GM13976 (cell line): ENCODE data around the gene PBX3.

ENCODE experiments used
- DNase-seq: peaks from one replicate; pipeline ENCODE4 v3.0.0; 2012; ENCODE audit warnings: low spot score
- in situ Hi-C: fragments of 300-500 bp; cut with MboI; formaldehyde crosslinking; loops from one replicate; pipeline ENCODE4 v1.12.0; 2022; ENCODE audit warnings: low sequenced_read_pairs, mixed read lengths, inconsistent platforms; ENCODE audit not compliant: unreplicated experiment
- TF ChIP-seq, protein P1 (sequence below): IDR thresholded peaks from 2 replicates; pipeline ENCODE4 v1.5.1; 2012; ENCODE audit warnings: borderline replicate concordance, mild to moderate bottlenecking; ENCODE audit not compliant: insufficient read depth; ENCODE audit errors: extremely low read depth, missing control alignments, control extremely low read depth

Gene PBX3

DNA sequence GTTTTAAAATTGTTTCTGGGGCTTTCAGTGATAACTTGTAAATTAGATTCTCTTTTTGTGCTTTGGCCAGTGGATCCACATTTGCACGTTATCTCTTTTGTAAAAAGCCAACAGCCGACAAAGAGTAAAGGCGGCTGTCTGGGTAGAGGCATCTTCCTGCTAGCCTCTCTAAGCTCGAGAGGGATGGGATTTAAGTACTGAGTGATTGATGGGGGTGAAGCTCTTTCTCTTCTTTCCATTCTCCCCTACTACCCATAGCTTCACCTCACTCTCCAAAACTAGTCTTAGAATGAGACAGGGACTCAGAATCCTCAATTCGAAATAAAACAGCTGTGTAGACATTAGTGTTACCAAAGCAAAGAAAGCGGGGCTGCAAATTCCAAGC lies 3.4 kb downstream of the PBX3 start:
- in situ Hi-C loops: loop anchor here (10.0 kb wide), 1 partner anchor 106 kb away; no protein-coding TSS in a partner anchor
- TF ChIP-seq, protein P1, sequence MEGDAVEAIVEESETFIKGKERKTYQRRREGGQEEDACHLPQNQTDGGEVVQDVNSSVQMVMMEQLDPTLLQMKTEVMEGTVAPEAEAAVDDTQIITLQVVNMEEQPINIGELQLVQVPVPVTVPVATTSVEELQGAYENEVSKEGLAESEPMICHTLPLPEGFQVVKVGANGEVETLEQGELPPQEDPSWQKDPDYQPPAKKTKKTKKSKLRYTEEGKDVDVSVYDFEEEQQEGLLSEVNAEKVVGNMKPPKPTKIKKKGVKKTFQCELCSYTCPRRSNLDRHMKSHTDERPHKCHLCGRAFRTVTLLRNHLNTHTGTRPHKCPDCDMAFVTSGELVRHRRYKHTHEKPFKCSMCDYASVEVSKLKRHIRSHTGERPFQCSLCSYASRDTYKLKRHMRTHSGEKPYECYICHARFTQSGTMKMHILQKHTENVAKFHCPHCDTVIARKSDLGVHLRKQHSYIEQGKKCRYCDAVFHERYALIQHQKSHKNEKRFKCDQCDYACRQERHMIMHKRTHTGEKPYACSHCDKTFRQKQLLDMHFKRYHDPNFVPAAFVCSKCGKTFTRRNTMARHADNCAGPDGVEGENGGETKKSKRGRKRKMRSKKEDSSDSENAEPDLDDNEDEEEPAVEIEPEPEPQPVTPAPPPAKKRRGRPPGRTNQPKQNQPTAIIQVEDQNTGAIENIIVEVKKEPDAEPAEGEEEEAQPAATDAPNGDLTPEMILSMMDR: no peak
- DNase-seq: no peak

DNA sequence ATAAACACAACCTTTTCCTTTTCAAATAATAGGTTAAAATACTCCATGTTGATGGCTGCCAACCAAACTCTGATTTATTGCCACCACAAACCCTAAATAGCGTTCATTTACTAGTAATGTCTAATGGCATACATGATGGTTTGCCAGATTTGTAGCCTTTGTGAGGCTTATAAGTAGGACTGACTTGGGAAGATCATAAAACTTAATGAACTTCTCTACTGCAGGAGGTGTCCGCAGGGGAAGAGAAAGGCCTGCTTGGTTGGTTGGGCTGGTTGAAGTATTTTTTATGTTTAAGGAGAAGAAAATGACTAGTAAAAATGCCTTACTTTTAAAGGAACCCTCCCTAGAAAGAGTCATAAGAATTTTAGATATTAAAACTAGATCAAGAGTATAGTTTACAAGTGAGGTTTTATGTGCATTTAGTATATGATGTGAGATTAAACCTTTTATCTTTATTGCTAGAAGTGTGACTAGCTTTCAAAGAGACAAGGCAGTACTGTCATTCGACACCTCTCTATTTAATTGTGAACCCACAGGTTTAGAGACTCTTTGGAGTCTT lies 5.0 kb downstream of the PBX3 start:
- in situ Hi-C loops: loop anchor here (10.0 kb wide), 1 partner anchor 107 kb away; no protein-coding TSS in a partner anchor
- TF ChIP-seq, protein P1: no peak
- no peak for DNase-seq

DNA sequence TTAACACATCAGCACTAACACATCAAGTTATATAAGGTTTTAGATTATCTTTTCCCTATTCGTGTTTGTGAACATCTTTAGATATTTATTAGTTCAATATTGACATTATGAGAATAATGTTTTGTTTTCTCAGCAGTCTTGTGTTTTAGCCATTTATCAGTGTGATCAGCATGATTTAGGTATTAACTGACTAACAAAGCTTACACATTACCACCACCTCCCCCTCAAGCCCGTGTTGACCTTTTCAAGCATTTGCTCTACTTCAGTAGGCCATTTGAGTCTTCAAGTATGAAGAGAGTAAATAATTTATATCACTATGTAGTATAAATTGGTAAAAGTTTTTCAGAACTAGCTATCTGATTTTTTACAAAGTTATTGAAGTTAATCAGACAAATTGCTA lies 6.9 kb downstream of the PBX3 start:
- in situ Hi-C loops: loop anchor here (10.0 kb wide), 1 partner anchor 109 kb away; no protein-coding TSS in a partner anchor
- no peak for DNase-seq
- TF ChIP-seq, protein P1: no peak

DNA sequence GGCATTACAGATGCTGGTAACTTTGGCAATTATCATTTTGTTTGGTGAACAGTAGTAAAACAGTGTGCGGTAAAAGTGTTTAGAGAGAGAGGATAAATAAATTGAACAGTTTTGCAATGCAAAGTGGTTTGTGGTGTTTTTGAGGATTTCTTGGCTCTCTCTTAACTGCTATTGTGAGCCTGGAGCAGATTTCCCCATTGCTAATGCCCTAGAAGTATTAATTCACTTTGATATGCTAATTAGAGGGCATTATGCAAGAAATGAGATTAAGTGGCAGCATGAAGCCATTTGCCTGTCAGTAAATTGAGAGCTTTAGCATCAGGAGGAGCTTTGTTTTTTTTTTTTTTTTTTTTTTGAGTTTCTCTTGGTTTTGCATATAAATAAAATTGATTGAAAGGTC lies 8.2 kb downstream of the PBX3 start:
- no peak for DNase-seq
- TF ChIP-seq, protein P1: no peak
- in situ Hi-C loops: loop anchor here (10.0 kb wide), 1 partner anchor 111 kb away; no protein-coding TSS in a partner anchor

DNA sequence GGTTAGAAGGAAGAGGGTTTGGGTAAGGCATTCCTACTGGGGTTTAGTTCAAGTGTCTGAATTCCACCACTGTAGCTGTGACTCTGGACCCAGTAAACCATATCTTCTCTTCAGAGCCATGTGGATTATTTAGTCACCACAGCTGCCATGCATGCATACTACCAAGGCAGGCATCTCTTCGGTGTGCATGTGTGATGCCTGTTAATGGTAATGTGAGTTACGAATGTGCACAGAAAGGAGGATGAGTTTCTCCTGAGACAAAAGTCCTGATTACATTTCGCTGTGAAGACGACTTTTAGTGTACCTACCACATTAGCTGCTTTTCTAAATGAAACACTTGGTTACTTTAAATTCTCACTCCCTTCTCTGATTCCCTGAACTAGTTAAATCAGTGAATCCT lies 9.3 kb downstream of the PBX3 start:
- DNase-seq: no peak
- in situ Hi-C loops: loop anchor here (10.0 kb wide), 1 partner anchor 112 kb away; no protein-coding TSS in a partner anchor
- TF ChIP-seq, protein P1: no peak

DNA sequence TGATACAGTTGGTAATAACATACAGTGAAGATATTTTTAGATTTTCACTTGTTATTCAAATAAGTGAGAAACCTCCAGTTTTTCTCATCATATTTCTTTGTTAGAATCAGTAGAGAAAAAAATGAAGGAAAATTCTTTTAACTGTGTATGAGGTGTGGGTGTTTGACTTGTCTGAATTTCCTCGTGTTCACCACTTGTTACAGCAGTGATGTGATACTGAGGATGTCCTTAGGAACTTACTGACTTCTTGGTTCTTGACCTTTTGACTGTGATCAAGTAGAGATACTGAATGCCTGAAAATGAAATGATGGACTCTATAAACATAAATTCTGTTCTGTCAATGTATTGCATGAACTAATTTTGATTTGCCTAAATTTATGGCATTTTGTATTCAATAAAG lies 10.7 kb downstream of the PBX3 start:
- TF ChIP-seq, protein P1: no peak

More for the DNA sequence above, 10.7 kb downstream of the PBX3 start:
- DNase-seq: no peak
- in situ Hi-C loops: loop anchor here (10.0 kb wide), 1 partner anchor 113 kb away; no protein-coding TSS in a partner anchor
